ENCODE results near the gene GDNF. TPM values are rescaled to one million over a fixed set of nuclear protein-coding genes. Genes with fewer than 3 reads are reported as not detected.
A peak's percentile ranks its signal among the peaks of the same experiment; 100 is the strongest.
"Not testable (repeated sequence)": the region's sequence is repeated elsewhere in the genome, so short reads cannot be mapped to it uniquely, and the experiment has no call there.

The GDNF gene
- total and polyA plus RNA-seq, 2 donors (not counting 1 experiment from before 2014, with no cell fraction given), result 0.32 to 0.83 TPM

GRCh38 chr5:37787742-37788141 lies 52.1 kb downstream of the GDNF start:
- Histone ChIP-seq H3K9me3 (ENCODE audit: control insufficient read depth, insufficient read depth, low read depth, low read length) (no peaks in the 10 kb centered on the region), H3K36me3 (ENCODE audit: control insufficient read depth, insufficient read depth, low read length) (no peaks in the 10 kb centered on the region), H4K20me1 (ENCODE audit: control insufficient read depth, extremely low read depth, insufficient read depth, low read length) (no peaks in the 10 kb centered on the region), H3K9ac (ENCODE audit: insufficient read depth, low read length) (no peak overlapping the region), H3K79me2 (ENCODE audit: control insufficient read depth, insufficient read depth, low read length) (no peaks in the 10 kb centered on the region), H3K27ac (ENCODE audit: insufficient read depth, low read length) (no peak overlapping the region), H3K27me3 (ENCODE audit: control insufficient read depth, insufficient read depth, low read length) (no peaks in the 10 kb centered on the region), H3K4me2 (ENCODE audit: extremely low read depth, insufficient read depth, low read length) (no peak overlapping the region), H3K4me3 (replicated peaks in 1 of 4; ENCODE audit: control extremely low read depth in 1 of 4, insufficient read depth in 1 of 4, low read depth in 3 of 4, low read length in 4 of 4) (no peak overlapping the region), H2AFZ (ENCODE audit: low read length) (no peak overlapping the region), H3K4me1 (ENCODE audit: control insufficient read depth, extremely low read depth, insufficient read depth, low read length) (no peaks in the 10 kb centered on the region)
- peak in 1 of 2 donors; percentile 75 for DNase-seq (ENCODE audit: low read depth in 2 of 2)
- TF ChIP-seq EZH2 (IDR thresholded peaks at IDR 0.05; ENCODE audit: low read length, missing control alignments) (no peak), CTCF (conservative IDR thresholded peaks at IDR 0.05 in 1 of 2, IDR thresholded peaks at IDR 0.05 in 1 of 2; ENCODE audit: low read depth in 1 of 2, low read length in 2 of 2) (no peak)

GRCh38 chr5:37786862-37787519 lies 52.9 kb downstream of the GDNF start:
- Histone ChIP-seq H3K4me2 (ENCODE audit: extremely low read depth, insufficient read depth, low read length) (no peak overlapping the region), H3K27me3 (ENCODE audit: control insufficient read depth, insufficient read depth, low read length) (no peaks in the 10 kb centered on the region), H3K79me2 (ENCODE audit: control insufficient read depth, insufficient read depth, low read length) (no peaks in the 10 kb centered on the region), H3K9ac (ENCODE audit: insufficient read depth, low read length) (no peak overlapping the region), H3K9me3 (ENCODE audit: control insufficient read depth, insufficient read depth, low read depth, low read length) (no peaks in the 10 kb centered on the region), H3K36me3 (ENCODE audit: control insufficient read depth, insufficient read depth, low read length) (no peaks in the 10 kb centered on the region), H3K4me1 (ENCODE audit: control insufficient read depth, extremely low read depth, insufficient read depth, low read length) (no peaks in the 10 kb centered on the region), H4K20me1 (ENCODE audit: control insufficient read depth, extremely low read depth, insufficient read depth, low read length) (no peaks in the 10 kb centered on the region), H2AFZ (ENCODE audit: low read length) (no peak overlapping the region), H3K4me3 (replicated peaks in 1 of 4; ENCODE audit: control extremely low read depth in 1 of 4, insufficient read depth in 1 of 4, low read depth in 3 of 4, low read length in 4 of 4) (no peak overlapping the region), H3K27ac (ENCODE audit: insufficient read depth, low read length) (no peak overlapping the region)
- no peak for TF ChIP-seq EZH2 (IDR thresholded peaks at IDR 0.05; ENCODE audit: low read length, missing control alignments)
- no peak for TF ChIP-seq CTCF (conservative IDR thresholded peaks at IDR 0.05 in 1 of 2, IDR thresholded peaks at IDR 0.05 in 1 of 2; ENCODE audit: low read depth in 1 of 2, low read length in 2 of 2)
- DNase-seq (ENCODE audit: low read depth in 2 of 2), result peak; percentile 62 to 90

- H2AFZ ChIP-seq (ENCODE audit: low read length), result no peak overlapping the region
- TF ChIP-seq EZH2 (IDR thresholded peaks at IDR 0.05; ENCODE audit: low read length, missing control alignments), result no peak
- TF ChIP-seq CTCF (conservative IDR thresholded peaks at IDR 0.05 in 1 of 2, IDR thresholded peaks at IDR 0.05 in 1 of 2; ENCODE audit: low read depth in 1 of 2, low read length in 2 of 2), result no peak
- H3K27ac ChIP-seq (ENCODE audit: insufficient read depth, low read length), result no peak overlapping the region
These were observed 53.4 kb downstream of the GDNF start for GRCh38 chr5:37786416-37786815.

GRCh38 chr5:37781409-37781808 lies 58.4 kb downstream of the GDNF start:
- not testable (repeated sequence) for H4K20me1 ChIP-seq (ENCODE audit: control insufficient read depth, extremely low read depth, insufficient read depth, low read length); H2AFZ ChIP-seq (ENCODE audit: low read length); H3K4me2 ChIP-seq (ENCODE audit: extremely low read depth, insufficient read depth, low read length); H3K27me3 ChIP-seq (ENCODE audit: control insufficient read depth, insufficient read depth, low read length); H3K36me3 ChIP-seq (ENCODE audit: control insufficient read depth, insufficient read depth, low read length); H3K4me3 ChIP-seq (replicated peaks in 1 of 4; ENCODE audit: control extremely low read depth in 1 of 4, insufficient read depth in 1 of 4, low read depth in 3 of 4, low read length in 4 of 4); H3K9ac ChIP-seq (ENCODE audit: insufficient read depth, low read length); H3K79me2 ChIP-seq (ENCODE audit: control insufficient read depth, insufficient read depth, low read length); H3K4me1 ChIP-seq (ENCODE audit: control insufficient read depth, extremely low read depth, insufficient read depth, low read length); DNase-seq (ENCODE audit: low read depth in 2 of 2); H3K27ac ChIP-seq (ENCODE audit: insufficient read depth, low read length); H3K9me3 ChIP-seq (ENCODE audit: control insufficient read depth, insufficient read depth, low read depth, low read length)

More at GRCh38 chr5:37786416-37786815, 53.4 kb downstream of the GDNF start:
- H3K9me3 ChIP-seq (ENCODE audit: control insufficient read depth, insufficient read depth, low read depth, low read length), result no peaks in the 10 kb centered on the region
- no peak overlapping the region for H3K4me2 ChIP-seq (ENCODE audit: extremely low read depth, insufficient read depth, low read length)
- H3K36me3 ChIP-seq (ENCODE audit: control insufficient read depth, insufficient read depth, low read length), result no peaks in the 10 kb centered on the region
- no peak overlapping the region for H3K4me3 ChIP-seq (replicated peaks in 1 of 4; ENCODE audit: control extremely low read depth in 1 of 4, insufficient read depth in 1 of 4, low read depth in 3 of 4, low read length in 4 of 4)
- no peak for DNase-seq (ENCODE audit: low read depth in 2 of 2)
- H4K20me1 ChIP-seq (ENCODE audit: control insufficient read depth, extremely low read depth, insufficient read depth, low read length), result no peaks in the 10 kb centered on the region
- H3K79me2 ChIP-seq (ENCODE audit: control insufficient read depth, insufficient read depth, low read length), result no peaks in the 10 kb centered on the region
- no peak overlapping the region for H3K9ac ChIP-seq (ENCODE audit: insufficient read depth, low read length)
- H3K27me3 ChIP-seq (ENCODE audit: control insufficient read depth, insufficient read depth, low read length), result no peaks in the 10 kb centered on the region
- H3K4me1 ChIP-seq (ENCODE audit: control insufficient read depth, extremely low read depth, insufficient read depth, low read length), result no peaks in the 10 kb centered on the region

Data from fibroblast of lung (primary cell).